Small intestine (tissue), 7 donors: Measurements from ENCODE around the gene NACA. TPM values are rescaled to one million over a fixed set of nuclear protein-coding genes. Genes with fewer than 3 reads are reported as not detected.
"Not testable (repeated sequence)": the region's sequence is repeated elsewhere in the genome, so short reads cannot be mapped to it uniquely, and the experiment has no call there.

Source experiments
- DNase-seq, 2 donors: peaks; one replicate each; pipeline versions ENCODE4 v3.0.0 to v3.0.0-alpha.2; 2013
- FAIRE-seq: peaks from 2 replicates; lab custom pipeline; 2012; peaks lifted over from hg19 to GRCh38; lab: Jason Lieb, UNC
- H3K27ac ChIP-seq, 3 donors: one replicate each; pipeline ENCODE4 v1.5.1; 2013; ENCODE audit warnings: low read length in 2 of 3, mild to moderate bottlenecking in 2 of 3, control low read depth in 1 of 3, inconsistent platforms in 1 of 3, low read depth in 1 of 3, moderate library complexity in 1 of 3
- H3K27me3 ChIP-seq, 3 donors: one replicate each; pipeline ENCODE4 v1.6.1; 2013; ENCODE audit warnings: low read length in 3 of 3, inconsistent platforms in 1 of 3; ENCODE audit not compliant: control insufficient read depth in 3 of 3, insufficient read depth in 3 of 3
- H3K36me3 ChIP-seq, 3 donors: one replicate each; pipeline ENCODE4 v1.6.1; 2013; ENCODE audit warnings: low read length in 3 of 3, inconsistent platforms in 1 of 3, low read depth in 1 of 3, mild to moderate bottlenecking in 1 of 3, moderate library complexity in 1 of 3; ENCODE audit not compliant: control insufficient read depth in 3 of 3, insufficient read depth in 2 of 3
- H3K4me1 ChIP-seq, 3 donors: one replicate each; pipeline ENCODE4 v1.6.1; 2013; ENCODE audit warnings: low read length in 2 of 3, inconsistent platforms in 1 of 3, low read depth in 1 of 3, mild to moderate bottlenecking in 1 of 3, moderate library complexity in 1 of 3; ENCODE audit not compliant: control insufficient read depth in 3 of 3, insufficient read depth in 2 of 3
- H3K4me3 ChIP-seq, 3 donors: one replicate each; pipeline ENCODE4 v1.5.1; 2013; ENCODE audit warnings: low read length in 3 of 3, control low read depth in 1 of 3, inconsistent platforms in 1 of 3, low read depth in 1 of 3, mild to moderate bottlenecking in 1 of 3, moderate library complexity in 1 of 3
- H3K9me3 ChIP-seq, 2 donors: one replicate each; pipeline ENCODE4 v1.6.1; 2013; ENCODE audit warnings: low read depth in 1 of 2, low read length in 1 of 2; ENCODE audit not compliant: control insufficient read depth in 2 of 2, insufficient read depth in 1 of 2
- whole genome bisulfite sequencing, 3 donors: extraction: QIAGEN DNeasy Blood & Tissue Kit; methylation state at CpG; one replicate each; pipeline ENCODE4 v1.1.7; 2013; 5-methylcytosine and 5-hydroxymethylcytosine counted together
- polyA plus RNA-seq, 4 donors: library from polyadenylated mRNA; stranded (reverse) in 3 of 4; unstranded in 1 of 4; fragments of 200-250 nt in 3 of 4; fragments of 120-200 nt in 1 of 4; gene quantifications; one replicate each; pipeline versions ENCODE4 v1.2.1 to v1.2.3, GENCODE V29; 2013
- donor health status: healthy with polysubstance abuse.
- donor health status: control.
- donor health status: control.
- donor health status: Bipolar disorder and iron deficiency.
- donor health status: healthy.

NACA gene
- polyA plus RNA-seq, 4 donors = 1,571 to 2,450 (median 1,843) TPM

GRCh38 chr12:56718149-56718548 is 7.0 kb downstream of the NACA start:
- DNase-seq = no peak
- H3K27me3 ChIP-seq = no peaks in the 10 kb centered on the region
- no peaks in the 10 kb centered on the region for H3K9me3 ChIP-seq
- no peak overlapping the region for H3K4me3 ChIP-seq
- peaks cover 5 to 38% (median 28%) of the 10 kb centered on the region in 3 donors for H3K4me1 ChIP-seq
- FAIRE-seq = no peak
- H3K27ac ChIP-seq = no peak overlapping the region
- peaks cover 33 to 62% (median 36%) of the 10 kb centered on the region in 3 donors for H3K36me3 ChIP-seq
- 63 to 69% (median 67%) methylated on average over 1 of the region's 1 CpG for WGBS, 3 donors

- FAIRE-seq (no peak), DNase-seq (no peak)
- Histone ChIP-seq H3K9me3 (no peaks in the 10 kb centered on the region), H3K27me3 (no peaks in the 10 kb centered on the region), H3K4me1 (peaks cover 3 to 30% (median 20%) of the 10 kb centered on the region in 3 donors), H3K4me3 (no peak overlapping the region), H3K36me3 (peaks cover 33 to 58% (median 45%) of the 10 kb centered on the region in 3 donors), H3K27ac (no peak overlapping the region)
- 79 to 87% (median 79%) methylated on average over 4 of the region's 4 CpGs for WGBS, 3 donors
Observed at GRCh38 chr12:56716933-56717880, 7.9 kb downstream of the NACA start.

DNA sequence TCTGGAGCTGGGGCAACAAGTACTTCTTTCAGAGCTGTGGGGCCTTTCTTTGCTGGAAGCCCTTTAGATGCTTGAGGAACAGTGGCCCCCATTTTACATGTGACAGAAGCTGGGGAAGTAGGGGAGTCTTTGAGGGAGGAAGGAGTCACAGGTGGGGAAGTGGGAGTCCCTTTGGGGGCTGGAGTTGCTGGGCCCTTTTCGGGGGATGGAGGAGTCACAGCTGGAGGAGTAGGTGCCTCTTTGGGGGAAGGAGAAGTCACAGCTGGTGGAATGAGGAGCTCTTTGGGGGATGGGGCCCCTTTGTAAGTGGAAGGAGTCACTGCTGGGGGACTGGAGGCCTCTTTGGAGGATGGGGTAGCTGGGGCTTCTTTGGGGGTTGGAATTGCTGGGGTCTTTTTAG is 8.6 kb downstream of the NACA start:
- Histone ChIP-seq H3K9me3 (no peaks in the 10 kb centered on the region), H3K27ac (no peak overlapping the region), H3K36me3 (peaks cover 35 to 65% (median 47%) of the 10 kb centered on the region in 3 donors), H3K4me3 (no peak overlapping the region), H3K27me3 (no peaks in the 10 kb centered on the region), H3K4me1 (peaks cover 3 to 23% (median 12%) of the 10 kb centered on the region in 3 donors)
- no peak for FAIRE-seq
- DNase-seq = no peak
- 56 to 82% (median 78%) methylated on average over 1 of the region's 1 CpG for WGBS, 3 donors

DNA sequence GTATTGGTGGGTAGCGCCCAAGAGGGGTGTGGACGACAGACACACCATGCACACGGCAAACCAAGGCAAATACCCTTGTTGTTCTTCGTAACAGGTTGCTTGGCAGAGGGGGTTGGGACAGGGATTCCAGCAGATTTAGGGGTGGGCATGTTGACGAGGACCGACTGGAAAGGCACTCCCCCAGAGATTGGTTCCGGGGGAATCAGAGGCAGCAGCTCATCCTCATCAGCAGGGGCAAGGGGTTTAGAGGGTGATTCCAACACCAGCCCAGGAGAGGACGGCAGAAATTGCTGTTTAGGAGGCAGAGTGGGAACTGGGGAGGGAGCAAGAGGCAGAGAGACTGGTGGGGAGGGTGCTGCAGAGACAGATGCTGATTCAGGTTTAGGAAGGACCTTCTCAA is 9.3 kb downstream of the NACA start:
- no peak for DNase-seq

DNA sequence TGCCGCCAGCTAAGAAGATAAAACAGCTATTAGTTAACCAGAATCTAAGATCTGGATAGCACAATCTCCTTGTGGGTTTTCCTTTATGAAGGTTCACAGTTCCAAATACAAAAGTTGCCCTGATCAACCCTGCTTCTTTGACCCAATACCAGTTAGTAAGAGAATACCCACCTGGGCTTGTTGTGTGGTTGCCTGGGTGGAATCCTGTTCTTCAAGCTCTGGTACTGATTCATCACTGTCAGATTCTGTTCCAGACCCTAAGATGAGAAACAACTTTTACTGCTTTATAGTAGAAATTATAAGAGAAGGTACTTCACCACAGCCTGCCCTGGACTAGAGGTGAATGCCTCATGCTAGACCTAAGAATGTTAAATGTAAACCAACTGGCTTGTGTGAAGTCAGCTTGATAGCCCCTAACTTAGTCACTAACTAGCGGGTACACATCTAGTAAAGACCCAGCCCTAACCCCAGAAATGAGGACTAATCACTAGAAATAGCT is 10.6 kb downstream of the NACA start:
- DNase-seq = no peak
- Histone ChIP-seq H3K27ac (no peak overlapping the region), H3K4me3 (no peak overlapping the region), H3K9me3 (no peaks in the 10 kb centered on the region), H3K4me1 (peaks cover 0 to 5% (median 4%) of the 10 kb centered on the region in 3 donors), H3K36me3 (peaks cover 27 to 48% (median 33%) of the 10 kb centered on the region in 3 donors), H3K27me3 (no peaks in the 10 kb centered on the region)
- no peak for FAIRE-seq
- WGBS, 3 donors = 89 to 92% (median 90%) methylated on average over 2 of the region's 2 CpGs

More for the DNA sequence above, 9.3 kb downstream of the NACA start:
- Histone ChIP-seq H3K36me3 (peaks cover 35 to 61% (median 43%) of the 10 kb centered on the region in 3 donors), H3K27me3 (no peaks in the 10 kb centered on the region), H3K9me3 (no peaks in the 10 kb centered on the region), H3K4me3 (no peak overlapping the region), H3K4me1 (peaks cover 0 to 17% (median 7%) of the 10 kb centered on the region in 3 donors), H3K27ac (no peak overlapping the region)
- no peak for FAIRE-seq
- WGBS, 3 donors = 75 to 83% (median 77%) methylated on average over 8 of the region's 8 CpGs

DNA sequence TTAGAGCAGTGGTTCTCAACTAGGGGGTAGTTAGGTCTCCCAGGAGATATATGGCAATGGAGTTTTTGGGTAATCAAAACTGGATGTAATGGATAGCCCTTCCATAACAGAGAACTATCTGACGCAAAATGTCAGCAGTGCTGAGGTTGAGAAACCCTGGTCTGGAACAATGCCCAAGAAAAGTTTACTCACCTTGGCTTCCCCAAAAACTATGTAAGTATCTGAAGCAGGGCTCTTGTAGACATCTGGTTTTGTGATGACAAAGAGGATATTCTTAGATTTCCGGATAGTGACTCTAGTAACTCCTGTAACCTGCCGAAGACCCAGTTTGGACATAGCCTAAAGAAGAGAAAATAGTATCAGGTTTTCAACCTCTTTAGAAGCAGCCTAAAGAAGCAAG is 11.8 kb downstream of the NACA start:
- Histone ChIP-seq H3K27ac (no peak overlapping the region), H3K9me3 (no peaks in the 10 kb centered on the region), H3K36me3 (peaks cover 26 to 37% (median 32%) of the 10 kb centered on the region in 3 donors), H3K4me1 (peaks cover 0 to 4% (median 0%) of the 10 kb centered on the region in 3 donors), H3K4me3 (no peak overlapping the region), H3K27me3 (no peaks in the 10 kb centered on the region)
- no peak for DNase-seq
- FAIRE-seq = no peak
- 91 to 97% (median 95%) methylated on average over 3 of the region's 3 CpGs for WGBS, 3 donors

DNA sequence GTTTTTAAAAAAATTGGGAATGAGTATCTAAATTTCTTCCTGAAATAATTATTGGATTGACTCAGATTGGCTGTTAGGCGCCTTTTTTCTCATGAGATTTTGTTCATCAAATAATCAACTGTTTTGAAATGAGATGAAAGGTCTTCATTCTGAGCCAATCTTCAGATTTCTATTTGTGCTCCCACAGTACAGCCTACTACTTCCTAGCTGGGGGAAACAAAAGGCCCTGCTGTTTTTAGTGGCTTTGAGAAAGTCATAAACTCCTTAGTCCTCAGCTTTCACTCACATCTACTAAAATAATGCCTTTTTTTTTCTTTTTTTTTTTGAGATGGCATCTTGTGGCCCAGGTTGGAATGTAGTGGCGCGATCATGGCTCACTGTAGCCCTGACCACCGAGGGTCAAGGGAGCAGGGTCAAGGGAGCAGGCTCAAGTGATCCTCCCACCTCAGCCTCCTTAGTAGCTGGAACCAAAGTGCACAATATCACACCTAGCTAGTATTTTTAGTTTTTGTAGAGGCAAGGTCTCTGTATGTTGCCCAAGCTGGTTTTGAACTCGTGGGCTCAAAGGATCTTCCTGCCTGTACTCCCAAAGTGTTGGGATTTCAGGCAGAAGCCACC is 15.2 kb downstream of the NACA start:
- DNase-seq (no peak), FAIRE-seq (no peak)
- no peaks in the 10 kb centered on the region for H3K9me3 ChIP-seq
- peaks cover 14 to 25% (median 15%) of the 10 kb centered on the region in 3 donors for H3K36me3 ChIP-seq
- WGBS, 3 donors = 72 to 80% (median 76%) methylated on average over 5 of the region's 5 CpGs
- no peaks in the 10 kb centered on the region for H3K4me1 ChIP-seq
- H3K27ac ChIP-seq = no peak overlapping the region
- no peaks in the 10 kb centered on the region for H3K27me3 ChIP-seq
- H3K4me3 ChIP-seq = no peak overlapping the region

DNA sequence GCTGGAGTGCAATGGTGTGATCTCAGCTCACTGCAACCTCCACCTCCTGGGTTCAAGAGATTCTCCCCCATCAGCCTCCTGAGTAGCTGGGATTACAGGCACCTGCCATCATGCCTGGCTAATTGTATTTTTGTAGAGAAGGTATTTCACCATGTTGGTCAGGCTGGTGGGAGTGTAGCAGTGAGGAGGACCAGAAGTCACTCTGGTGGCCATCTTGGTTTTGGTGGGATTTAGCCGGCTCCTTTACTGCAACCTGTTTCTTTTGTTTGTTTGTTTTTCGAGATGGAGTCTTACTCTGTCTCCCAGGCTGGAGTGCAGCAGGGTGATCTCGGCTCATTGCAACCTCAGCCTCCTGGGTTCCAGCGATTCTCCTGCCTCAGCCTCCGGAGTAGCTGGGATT is 20.6 kb downstream of the NACA start:
- H3K36me3 ChIP-seq, H3K27me3 ChIP-seq, H3K27ac ChIP-seq, H3K9me3 ChIP-seq, H3K4me1 ChIP-seq, H3K4me3 ChIP-seq, DNase-seq, FAIRE-seq: not testable (repeated sequence)
- WGBS, 3 donors = 84 to 91% (median 90%) methylated on average over 5 of the region's 5 CpGs
